HG03039 (cell line): ENCODE results near the gene PCDHA1.

Experiments
- ATAC-seq: cut with Tn5 transposase; IDR thresholded peaks from one replicate; pipeline ENCODE4 v1.9.1; 2021; ENCODE audit warnings: mild to moderate bottlenecking, moderate library complexity; ENCODE audit not compliant: unreplicated experiment

PCDHA1 gene

DNA sequence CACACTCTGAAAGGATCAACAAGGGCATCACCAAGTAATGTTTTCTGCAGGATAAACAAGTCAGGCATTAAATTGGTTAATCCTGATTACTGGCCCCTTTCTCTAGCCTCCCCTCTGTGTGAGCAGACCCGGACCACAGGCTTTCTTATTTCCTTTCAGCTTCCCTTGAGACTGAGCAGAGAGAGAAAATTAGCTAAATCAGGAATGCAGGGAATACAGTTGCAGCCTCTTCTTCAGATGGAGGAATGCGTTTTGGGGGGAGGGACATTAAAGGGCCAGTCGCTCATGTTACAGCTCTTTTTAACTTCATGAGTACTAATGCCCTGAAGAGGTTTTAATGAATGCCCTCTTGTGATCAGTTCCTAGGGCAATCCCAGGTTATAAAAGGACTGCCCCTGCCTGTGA, 200.2 kb downstream of the PCDHA1 start:
- no peak for ATAC-seq

- ATAC-seq, result no peak
Observed at GRCh38 chr5:140988100-140988499, 202.2 kb downstream of the PCDHA1 start.

GRCh38 chr5:140988608-140989007, 202.7 kb downstream of the PCDHA1 start:
- ATAC-seq, result no peak

DNA sequence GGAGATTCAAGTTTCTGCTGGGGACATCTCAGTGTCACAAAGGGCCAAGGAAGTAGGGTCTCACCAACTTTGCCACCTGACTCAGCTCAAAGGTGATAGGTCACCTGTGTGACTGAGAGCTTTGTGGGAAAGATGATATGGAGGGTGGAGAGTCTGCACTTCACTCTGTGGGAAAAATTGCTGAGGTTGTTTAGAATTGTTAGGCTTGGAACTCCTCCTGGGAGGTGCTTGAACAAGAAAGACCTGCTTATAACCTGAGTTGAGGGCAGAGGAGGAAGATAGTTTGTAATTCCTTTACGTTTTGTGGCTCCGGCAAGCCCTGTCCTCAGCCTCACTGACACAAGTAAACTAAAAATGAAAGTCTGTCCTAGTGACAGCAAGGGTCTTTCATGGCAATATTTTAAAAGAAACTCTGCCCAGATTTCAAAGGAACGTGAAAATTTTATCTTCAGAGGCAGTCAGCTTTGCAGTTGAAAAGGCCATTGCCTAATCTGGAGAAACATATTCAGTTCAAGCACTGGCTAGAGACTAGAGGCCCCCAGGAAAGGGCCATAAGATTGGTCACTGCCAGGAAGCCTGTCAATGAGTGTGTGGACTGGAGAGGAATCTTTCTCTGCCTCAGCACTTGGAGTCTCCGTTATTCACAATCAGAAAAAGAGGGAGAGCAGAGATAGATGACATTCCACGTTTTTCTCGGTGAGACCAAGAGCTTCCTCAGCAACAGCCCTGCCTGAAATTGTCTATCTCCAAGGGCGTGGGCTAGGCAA, 203.5 kb downstream of the PCDHA1 start:
- ATAC-seq, result no peak

DNA sequence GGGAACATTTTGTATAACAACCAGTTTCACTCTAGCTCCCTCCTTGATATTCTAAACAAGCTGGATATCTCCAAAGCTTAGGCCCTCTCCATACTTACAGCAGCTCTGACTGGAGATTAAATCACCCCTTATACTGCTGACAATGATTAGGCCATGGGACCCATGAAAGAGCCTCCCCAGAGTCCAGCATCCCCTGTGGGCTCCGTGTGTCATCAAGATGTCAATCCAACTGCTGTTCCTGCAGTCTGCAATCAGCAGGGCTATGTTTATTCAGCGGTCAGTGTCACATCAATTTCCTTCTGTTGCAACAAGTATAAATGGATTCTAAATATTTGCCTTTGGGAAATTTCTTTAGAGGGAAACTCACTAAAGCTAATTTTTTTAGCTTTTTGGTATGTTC, 206.9 kb downstream of the PCDHA1 start:
- no peak for ATAC-seq

DNA sequence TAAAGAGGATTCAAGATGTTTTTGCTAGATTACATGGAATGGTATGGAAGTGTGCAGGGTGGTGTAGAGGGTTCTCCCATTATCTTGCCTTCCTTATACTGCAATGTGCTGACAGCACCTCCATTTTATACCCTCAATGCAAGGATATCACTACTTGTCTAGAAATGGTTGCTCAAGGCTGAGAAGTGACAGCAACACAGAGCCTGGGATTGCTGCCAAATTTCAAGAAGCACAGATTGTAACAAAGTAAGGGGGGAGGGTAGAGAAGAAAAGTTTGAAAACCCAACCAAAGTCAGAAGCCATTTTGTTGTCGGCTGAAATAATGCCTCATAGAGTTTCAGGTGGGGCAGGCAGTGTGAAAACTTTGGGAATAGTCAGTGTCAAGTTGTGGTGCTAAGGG, 210.1 kb downstream of the PCDHA1 start:
- ATAC-seq, result no peak

- ATAC-seq, result no peak
Observed at GRCh38 chr5:140998921-140999410, 213.0 kb downstream of the PCDHA1 start.

GRCh38 chr5:141001446-141001843, 215.5 kb downstream of the PCDHA1 start:
- ATAC-seq, result no peak

- ATAC-seq, result no peak
Observed at GRCh38 chr5:141001844-141002604, 216.1 kb downstream of the PCDHA1 start.

GRCh38 chr5:141002605-141002965, 216.6 kb downstream of the PCDHA1 start:
- no peak for ATAC-seq

DNA sequence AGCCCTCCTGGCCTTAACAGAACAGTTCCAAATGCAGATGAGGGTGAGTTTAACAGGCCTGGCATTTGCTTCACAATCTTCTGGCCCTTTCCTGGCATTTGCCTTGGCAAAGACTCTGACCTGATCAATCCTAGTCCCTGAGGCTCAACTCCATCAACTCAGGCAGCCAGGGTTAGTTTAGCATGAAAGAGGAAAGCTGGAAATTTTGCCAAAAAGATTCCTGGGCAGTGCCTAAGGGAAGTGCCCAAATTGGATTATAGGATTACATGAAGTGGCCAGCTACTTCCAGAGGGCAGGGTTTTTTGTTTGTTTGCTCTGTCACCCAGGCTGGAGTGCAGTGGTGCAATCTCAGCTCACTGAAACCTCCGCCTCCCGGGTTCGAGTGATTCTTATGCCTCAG, 217.1 kb downstream of the PCDHA1 start:
- no peak for ATAC-seq

GRCh38 chr5:141003791-141004611, 218.1 kb downstream of the PCDHA1 start:
- ATAC-seq, result no peak

GRCh38 chr5:141007791-141008190, 221.9 kb downstream of the PCDHA1 start:
- ATAC-seq, result no peak

DNA sequence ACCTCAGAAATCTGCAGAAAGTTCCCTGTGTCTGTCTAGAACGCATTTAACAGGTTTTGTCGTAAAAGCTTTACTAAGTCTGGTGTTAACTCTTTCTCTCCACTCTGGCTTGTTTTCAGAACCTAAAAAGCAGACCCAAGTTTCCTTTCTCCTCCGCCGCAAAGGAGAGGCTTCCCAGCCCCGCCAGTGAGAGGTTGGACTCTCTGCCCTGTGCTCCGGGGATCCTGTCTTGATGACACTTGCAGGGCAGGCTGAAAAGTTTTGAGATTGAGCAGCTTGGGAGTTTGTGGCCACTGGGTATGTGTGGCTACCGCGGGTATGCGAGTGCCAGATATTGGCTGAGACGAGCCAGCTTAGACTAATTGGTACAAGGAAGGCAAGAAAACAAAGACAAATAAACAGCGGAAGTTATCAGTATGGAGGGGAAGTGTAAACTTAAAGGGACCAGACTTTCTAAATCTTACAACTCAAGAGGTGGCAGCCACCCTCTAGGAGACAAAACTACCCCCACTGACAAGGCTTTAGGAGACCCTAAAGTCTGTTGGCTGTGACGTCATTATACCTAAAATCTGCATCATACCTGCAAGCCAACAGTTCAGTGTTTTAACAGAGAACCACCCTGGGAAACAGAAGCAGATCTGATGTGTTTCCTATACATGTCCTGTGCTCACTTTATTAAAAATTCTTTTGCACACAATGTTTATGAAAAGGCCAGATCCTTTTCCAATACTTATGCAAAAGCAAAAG, 224.3 kb downstream of the PCDHA1 start:
- ATAC-seq, result no peak

DNA sequence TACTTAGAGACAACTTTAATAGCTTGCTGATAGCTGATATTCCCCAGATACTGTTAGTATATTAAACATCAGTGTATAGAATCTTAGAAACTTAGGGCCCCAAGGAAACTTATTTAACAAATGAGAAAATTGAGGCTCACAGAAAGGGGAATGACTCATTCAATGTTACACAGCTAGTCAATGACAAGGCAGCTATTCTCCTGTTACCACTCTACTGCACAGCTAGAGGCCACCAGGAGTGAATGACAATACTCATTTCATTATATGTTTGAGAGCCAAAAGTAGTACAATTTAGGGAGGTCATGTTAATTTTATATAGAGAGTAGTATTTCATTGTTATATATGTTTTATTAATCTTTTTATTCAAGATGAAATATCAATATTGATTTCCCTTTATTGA, 232.0 kb downstream of the PCDHA1 start:
- ATAC-seq, result no peak

DNA sequence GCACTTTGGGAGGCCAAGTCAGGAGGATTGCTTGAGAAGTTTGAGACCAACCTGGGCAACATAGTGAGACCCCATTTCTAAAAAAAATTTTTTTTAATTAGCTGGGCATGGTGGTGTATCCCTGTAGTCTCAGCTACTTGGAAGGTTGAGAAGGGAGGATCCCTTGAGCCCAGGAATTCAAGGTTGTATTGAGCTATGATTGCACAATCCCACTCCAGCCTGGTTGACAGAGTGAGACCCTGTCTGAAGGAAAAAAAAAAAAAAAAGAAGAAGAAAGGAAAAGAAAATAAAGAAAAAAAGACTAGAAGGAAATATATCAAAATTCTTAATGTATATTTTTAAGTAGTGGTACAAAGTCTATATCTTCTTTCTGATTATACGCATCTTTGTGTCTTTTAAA, 236.4 kb downstream of the PCDHA1 start:
- no peak for ATAC-seq

GRCh38 chr5:141031006-141031405, 245.1 kb downstream of the PCDHA1 start:
- no peak for ATAC-seq

DNA sequence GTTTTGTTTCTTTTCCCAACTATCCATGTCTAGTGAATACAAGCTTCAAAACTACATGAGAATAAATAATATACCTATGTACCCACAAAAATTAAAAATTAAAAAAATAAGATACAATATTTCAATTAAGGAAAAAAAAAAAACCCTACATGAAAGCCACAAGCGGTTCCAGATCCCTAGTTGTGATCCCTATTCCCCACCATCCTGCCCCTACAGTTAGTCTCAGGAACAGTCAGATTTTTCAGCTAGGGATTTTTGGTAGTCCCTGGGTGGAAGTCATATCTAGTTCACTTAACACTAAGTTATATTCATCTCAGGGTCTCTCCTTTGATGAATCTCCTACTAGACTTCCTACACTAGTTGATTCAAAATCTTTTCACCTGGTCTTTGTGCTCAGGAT, 246.7 kb downstream of the PCDHA1 start:
- no peak for ATAC-seq

- no peak for ATAC-seq
Observed at GRCh38 chr5:141039061-141039460, 253.1 kb downstream of the PCDHA1 start.

- no peak for ATAC-seq
Observed at GRCh38 chr5:141039517-141039916, 253.6 kb downstream of the PCDHA1 start.
